A673 (cell line): Measurements from ENCODE around the gene ZDHHC21.

ENCODE experiments used
- CTCF ChIP-seq: fragments of 300-800, 200-600 bp; sonication (generic); conservative IDR thresholded peaks from 2 replicates; pipeline ENCODE4 v1.5.1; 2017; ENCODE audit warnings: low read depth, mild to moderate bottlenecking, antibody characterized with exemption, low read length, moderate library complexity, mixed read lengths
- EZH2 ChIP-seq: fragments of 200-600 bp; sonication (generic); IDR thresholded peaks from 2 replicates; pipeline ENCODE4 v1.6.1; 2017; ENCODE audit warnings: borderline replicate concordance, low read depth, mild to moderate bottlenecking, mixed read lengths, antibody characterized with exemption, low read length; ENCODE audit not compliant: poor library complexity, severe bottlenecking

- TF ChIP-seq CTCF (no peak), EZH2 (no peak)
Observed at GRCh38 chr9:14662060-14662453, 31.2 kb downstream of the ZDHHC21 start.
